Measurements from ENCODE around the gene EXOC3.
A peak's percentile ranks its signal among the peaks of the same experiment; 100 is the strongest.
"Not testable (repeated sequence)": the region's sequence is repeated elsewhere in the genome, so short reads cannot be mapped to it uniquely, and the experiment has no call there.

The EXOC3 gene

DNA sequence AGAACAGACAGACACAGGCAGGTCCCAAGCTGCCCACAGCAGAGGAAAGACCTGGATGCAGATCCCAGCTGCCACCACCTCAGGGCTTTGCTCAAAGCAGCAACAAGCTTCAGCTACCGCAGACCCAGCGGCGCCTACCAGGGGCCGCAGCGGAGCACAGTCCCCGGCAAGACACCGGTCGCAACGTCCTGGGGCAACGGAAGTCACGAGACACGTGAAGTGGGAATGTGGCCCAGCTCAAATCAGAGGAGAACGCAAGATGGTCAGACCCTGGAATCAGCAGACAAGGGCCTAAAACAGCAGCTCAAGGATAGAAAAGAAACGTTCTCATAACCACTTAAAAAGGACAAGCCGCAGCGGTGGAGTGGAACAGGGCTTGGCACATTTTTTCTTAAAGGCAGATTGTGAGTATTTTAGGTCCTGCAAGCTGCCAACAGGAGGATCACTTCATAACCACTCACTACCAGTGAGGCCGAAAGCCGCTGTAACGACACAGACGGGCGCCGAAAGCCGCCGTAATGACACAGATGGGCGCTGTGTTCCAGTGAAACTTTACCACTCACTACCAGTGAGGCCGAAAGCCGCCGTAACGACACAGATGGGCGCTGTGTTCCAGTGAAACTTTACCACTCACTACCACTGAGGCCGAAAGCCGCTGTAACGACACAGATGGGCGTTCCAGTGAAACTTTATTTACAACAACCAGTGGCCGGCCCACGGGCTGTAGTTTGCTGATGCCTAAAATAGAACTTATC is 59.5 kb downstream of the EXOC3 start:
- DNase-seq (ENCODE audit: low spot score), result peak; percentile 17

DNA sequence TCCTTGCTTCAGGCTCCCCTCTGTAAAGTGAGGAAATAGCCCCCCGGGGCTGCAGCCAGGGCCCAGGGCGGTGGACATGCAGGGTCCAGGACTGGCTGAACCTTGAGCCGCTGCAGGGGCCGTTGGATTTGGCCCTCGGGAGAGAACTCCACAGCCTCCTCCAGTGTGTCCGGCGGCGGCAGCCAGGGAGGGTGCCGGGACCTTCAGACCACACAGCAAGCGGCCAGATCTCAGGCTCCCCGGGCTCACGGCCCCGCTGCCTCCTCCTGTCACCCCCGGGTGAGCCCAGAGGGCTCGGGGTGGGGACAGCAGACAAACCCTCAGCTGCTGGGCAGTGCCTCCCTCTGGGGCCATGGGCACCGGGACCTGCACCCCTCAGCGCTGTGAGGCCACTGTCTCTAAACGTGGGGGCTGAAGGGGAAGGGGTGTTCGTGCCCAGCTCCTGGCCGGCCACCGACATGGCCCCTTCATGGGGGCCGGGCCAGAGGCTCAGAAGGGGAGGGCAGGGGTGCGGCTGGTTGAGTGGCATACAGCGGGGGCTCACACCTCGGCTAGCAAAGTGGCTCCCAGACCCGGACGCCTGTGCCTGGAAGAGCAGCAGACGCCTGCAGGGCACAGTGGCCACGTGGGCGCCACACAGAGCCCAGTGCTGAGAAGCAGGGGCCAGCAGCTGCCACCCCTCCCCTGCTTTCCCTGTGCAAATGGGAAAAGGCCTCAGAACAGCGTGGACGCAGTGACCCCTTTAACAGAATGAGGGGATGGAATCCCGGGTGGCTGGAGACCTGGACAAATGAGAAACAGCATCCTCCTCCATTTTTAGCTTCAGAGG is 61.6 kb downstream of the EXOC3 start:
- DNase-seq (ENCODE audit: low spot score), result no peak

DNA sequence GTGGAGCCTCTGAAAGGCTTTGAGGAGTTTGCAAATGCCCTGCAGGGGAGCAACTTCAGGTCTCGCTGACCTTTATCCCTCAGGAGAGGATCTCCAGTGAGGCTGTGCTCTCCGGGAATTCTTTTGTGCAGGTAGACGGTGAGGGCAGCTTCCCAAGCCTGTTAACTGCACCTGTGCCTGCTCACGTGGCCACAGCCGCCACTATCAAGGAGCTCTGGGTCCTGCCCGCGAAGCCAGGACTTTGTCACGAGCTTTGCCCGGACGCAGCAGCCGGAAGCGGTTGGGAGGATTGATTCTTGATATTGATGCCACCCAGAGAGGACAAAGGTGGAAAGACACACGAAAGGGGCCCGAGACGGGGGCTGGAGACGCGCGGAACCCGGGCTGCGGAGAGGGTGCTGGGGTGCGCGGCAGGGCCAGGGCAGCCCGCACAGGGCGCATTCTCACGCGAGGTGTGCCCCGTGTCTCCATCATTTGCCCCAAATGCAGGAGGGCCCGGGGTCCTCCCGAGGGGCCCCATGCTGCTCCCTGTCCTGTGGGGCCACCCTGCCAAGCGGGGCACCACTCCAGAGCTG is 63.1 kb downstream of the EXOC3 start:
- no peak for DNase-seq (ENCODE audit: low spot score)

DNA sequence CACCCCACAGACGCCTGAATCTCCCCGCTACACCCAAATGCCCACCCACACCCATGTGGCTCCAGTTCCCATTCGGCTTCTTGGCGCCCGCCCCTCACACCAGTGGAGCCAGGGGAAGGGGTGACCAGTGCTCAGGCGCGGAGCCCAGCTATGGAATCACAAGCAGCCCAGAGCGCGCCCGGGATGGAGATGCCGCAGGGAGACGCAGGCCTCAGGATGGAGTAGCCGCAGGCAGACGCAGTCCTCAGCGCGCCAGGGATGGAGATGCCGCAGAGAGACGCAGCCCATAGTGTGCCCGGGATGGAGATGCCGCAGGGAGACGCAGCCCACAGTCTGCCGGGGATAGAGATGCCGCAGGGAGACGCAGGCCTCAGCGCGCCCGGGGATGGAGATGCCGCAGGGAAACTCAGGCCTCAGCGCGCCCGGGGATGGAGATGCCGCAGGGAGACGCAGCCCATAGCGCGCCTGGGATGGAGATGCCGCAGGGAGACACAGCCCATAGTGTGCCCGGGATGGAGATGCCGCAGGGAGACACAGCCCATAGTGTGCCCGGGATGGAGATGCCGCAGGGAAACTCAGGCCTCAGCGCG is 65.1 kb downstream of the EXOC3 start:
- DNase-seq (ENCODE audit: low spot score), result not testable (repeated sequence)

DNA sequence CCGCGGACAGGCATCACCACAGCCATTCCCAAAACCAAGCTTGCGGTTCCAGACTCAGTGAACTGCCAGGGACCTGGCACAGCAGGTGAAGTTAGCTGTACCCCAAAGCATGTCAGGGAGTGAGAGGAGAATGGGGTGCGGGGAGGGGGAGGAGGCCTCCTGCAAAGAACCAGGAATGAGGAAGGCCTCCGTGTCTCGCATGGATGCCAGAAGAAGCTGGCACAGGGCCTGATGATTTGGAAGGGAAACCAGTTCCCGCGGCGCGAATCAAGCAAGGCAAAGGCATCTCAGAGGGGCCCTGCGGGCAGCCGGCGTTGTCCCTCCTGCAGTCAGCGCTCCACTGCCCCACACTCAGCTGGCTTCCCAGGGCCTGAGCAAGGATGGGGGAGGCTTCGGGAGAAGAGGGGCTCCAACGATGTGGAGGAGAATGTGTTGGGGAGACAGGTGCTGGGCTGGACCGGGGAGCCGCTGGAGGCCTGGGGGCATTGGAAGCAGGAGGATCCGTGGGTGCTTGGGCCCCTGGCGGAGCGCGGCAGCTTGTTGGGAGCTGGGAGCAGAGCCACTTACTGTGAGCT is 66.7 kb downstream of the EXOC3 start:
- DNase-seq (ENCODE audit: low spot score), result peak; percentile 40

DNA sequence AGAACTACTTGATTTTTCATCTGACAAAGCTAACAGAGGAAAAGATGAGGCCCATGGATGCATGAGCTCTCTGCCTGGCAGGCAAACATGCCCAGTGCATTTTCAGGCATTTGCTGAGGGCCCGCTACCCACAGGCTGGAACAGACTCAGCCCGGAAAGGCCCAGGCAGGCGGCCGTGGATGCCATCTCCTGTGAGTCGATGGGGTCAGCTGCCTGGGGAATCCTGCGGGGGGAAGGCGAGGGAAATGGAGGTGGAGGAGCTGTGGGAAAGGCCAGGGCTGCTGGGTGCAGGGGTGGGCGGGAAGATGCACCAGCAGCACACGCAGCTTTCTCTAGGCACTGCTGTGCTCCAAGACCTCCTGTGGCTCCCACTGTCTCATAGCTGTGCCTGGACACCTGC is 67.5 kb downstream of the EXOC3 start:
- no peak for DNase-seq (ENCODE audit: low spot score)

DNA sequence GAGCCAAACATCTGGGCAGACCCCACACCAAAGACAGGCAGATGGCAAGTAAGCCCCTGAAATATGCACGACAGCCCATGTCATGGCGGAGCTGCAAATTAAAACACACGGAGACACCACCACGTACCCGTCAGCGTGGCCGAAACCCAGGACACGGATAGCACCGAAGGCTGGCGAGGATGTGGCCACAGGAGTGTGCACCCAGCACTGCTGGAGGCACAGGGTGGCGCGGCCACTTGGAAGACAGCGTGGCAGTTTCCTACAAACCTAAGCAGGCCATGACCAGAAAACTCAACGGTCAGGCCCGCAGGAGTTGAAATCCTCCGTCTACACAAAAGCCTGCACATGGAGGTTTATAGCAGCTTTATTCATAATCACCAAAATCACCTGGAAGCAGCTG is 68.5 kb downstream of the EXOC3 start:
- no peak for DNase-seq (ENCODE audit: low spot score)

DNA sequence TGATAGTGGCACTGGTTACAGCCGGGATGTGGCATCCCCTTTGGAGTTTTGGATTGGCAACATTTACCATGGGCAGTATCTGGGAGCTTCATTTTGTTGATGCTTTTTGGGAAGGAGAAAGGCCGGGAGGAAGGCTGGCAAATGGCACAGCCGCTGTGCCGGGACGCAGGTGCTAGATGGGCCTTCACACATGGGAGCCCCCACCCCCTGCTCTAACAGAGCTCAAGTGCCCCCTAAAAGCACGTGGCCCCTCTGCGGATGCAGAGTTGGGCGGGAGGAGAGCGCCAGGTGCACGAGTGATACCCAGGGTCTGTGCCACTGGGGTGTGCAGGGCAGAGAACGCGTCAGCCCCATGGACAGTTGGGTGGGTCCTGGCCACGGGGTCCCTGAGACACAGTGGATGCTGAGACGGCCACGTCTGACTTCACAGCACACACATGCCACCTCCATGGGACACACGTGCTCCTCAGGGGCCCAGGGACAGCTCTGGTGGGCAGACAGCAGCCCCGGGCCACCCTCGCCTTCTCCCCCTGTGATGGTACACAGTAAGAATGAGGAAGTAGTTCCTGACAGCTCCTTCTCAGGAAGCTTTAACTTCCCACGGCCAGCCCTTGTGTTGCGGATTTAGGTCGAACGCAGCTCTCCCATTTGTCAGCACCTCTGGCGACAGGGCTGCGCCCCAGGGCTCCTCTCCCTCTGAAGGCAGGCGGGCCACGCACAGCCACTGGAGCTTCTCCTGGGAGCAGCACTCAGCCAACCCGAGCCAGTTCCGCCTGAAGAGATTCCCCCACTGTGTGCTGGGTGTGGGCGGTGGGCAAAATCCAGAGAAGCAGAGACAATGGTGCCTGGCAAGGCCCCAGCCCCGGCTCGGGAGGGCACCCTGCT is 70.5 kb downstream of the EXOC3 start:
- DNase-seq (ENCODE audit: low spot score), result peak; percentile 50

DNA sequence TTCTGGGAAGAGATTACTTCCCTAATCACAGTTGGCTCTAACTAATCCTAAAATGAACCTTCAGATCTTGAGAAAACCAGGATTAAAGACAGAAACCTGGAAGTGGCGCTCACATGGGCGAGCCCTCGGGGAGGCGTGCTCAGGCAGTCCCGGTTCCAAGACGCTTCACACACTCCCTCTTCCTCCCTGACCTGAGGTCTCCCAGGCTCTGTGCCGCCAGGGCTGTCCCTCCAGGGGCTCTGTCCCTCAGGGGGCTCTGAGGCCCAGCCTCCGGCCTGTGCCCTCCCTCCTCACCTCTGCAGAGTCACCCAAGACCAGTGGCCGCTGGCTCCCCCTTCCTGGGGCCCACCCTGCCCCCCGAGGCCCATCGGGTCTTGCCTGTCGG is 71.1 kb downstream of the EXOC3 start:
- no peak for DNase-seq (ENCODE audit: low spot score)

DNA sequence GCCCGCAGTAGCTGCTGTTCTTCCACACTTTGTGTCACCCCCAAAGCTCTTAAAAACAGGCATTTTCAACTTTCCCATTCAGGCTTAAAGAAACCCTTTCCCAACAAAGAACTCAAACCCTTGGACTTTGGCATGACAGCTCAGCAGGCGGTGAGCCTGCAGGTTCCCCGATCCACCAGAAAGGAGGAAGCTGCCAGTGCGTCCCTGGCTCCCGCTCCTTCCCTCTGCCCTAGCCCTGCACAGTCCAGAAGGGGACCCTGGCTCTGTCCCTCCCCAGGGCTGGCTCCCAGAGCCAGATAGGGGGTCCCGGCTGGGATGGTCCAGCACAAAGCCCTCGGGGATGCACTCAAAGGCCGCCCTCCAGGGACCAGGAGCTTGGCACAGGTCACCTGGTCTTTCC is 71.7 kb downstream of the EXOC3 start:
- no peak for DNase-seq (ENCODE audit: low spot score)

DNA sequence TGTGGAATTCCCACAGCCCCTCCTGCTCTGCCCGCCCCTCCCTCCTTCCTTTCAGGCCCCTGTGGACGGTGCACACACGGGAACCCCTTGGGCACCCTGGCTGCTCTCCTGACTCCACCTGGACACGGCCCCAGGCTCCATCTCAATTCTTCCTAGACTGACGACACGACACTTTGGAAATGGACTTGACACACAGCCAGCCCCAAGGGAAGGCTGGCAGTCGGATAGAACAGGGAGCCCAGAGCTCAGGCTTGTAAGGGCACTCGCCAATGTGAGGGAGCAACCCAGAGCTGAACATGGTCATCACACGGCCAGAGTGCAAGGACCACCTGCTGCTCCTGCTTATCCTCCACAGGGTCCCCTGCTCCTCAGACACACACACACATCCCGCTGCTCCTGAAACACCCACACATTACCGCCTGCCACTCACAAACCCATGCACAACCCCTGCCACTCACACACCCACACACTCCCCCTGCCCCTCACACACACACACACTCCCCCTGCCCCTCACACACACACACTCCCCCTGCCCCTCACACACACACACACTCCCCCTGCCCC is 72.4 kb downstream of the EXOC3 start:
- no peak for DNase-seq (ENCODE audit: low spot score)

DNA sequence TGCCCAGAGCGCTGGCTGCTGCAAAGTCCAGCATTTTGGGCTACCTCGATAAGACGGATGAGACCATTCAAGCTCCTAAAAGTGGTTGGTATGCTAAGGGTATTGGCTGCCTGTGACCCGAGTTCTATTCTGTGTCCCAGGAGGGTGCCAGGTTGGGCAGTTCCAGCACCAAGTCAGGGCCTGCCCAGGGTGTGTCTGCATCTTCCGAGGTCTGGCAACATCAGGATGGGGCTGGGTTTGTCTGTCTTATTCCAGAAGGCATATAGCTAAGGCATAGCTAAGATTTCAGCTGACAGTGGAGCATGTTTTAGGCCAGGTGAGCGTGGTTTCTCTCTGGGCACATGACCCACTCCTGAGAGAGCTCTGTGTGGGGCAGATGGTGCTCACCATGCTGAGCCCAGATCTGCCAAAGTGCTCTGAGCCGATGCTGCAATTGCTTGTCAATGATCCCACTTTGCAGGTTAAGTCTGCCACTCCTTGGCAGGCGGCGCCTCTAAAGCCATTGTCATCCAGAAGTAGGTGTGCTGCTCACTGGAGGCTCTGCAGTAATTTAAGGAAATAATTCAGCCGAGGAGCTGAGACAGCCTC is 73.5 kb downstream of the EXOC3 start:
- DNase-seq (ENCODE audit: low spot score), result no peak
